Daoy (cell line): ENCODE measurements around the gene ANK2. TPM values are rescaled to one million over a fixed set of nuclear protein-coding genes. Genes with fewer than 3 reads are reported as not detected.
A peak's percentile ranks its signal among the peaks of the same experiment; 100 is the strongest.

Source experiments
- DNase-seq: peaks from one replicate; pipeline ENCODE4 v3.0.0-alpha.2; 2015; ENCODE audit warnings: low read depth
- total RNA-seq: library from RNA; depleted of rRNA; stranded (reverse); fragments of >200 nt; shearing (Covaris generic); gene quantifications from 2 replicates; pipeline ENCODE4 v1.2.3, GENCODE V29; 2014

Gene ANK2
- total RNA-seq, 1 experiment from 2014 or later, result 5.6 TPM

GRCh38 chr4:113288257-113288656, 238.8 kb downstream of the ANK2 start:
- no peak for DNase-seq

DNA sequence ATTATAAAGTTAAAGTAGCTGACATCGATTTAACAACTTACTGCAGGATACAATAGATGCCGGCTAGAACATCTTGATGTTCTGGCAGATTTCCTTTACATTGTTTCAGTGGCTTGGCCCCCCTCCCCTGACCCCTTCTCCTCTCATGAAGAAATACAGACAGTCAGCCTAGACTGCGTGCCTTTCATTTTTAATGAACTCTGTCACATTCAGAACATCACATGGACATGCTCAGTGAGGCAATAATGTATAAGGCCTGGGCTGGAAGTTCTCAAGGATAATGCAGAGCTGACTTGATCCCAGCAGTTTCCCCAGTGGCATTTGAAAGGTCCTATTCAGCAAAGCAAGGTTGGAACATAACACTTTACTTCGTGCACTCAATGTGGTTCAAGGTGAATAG, 239.2 kb downstream of the ANK2 start:
- DNase-seq, result no peak

DNA sequence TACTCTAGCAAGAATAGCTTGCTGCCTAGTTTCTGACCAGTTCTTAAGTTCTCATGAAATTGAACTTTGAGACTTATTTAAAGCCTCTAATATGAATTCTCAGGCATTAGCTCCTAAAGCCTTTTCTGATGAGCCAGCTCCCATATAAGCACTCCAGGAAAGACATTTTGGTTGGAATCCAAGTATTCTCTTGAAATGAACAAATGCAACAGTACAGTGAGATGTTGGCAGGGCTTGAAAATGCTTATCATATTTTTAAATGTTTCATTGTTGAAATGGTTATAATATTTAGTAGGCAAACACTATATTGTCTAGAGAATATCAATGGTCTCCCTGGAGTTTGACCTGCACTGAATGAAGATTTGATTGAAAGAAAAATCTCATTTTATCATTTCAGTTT, 240.3 kb downstream of the ANK2 start:
- no peak for DNase-seq

DNA sequence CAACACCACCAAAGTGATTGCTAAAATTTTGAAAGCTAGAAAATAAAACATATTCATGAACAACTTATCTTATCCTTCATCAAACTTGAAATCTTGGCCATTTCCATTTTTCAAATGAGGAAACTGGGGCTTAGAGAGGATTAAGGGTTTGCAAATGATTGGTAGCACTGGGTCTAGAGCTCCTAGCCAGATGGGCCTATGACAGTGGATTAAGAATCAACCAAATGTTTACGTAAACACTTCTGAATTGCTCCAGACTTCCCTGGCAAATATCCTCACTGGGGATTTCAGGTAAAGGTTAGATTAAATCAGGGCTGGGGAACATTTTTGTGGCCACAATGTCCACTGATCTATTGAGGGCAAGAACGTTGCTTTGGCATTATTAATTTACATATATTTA, 241.2 kb downstream of the ANK2 start:
- no peak for DNase-seq

DNA sequence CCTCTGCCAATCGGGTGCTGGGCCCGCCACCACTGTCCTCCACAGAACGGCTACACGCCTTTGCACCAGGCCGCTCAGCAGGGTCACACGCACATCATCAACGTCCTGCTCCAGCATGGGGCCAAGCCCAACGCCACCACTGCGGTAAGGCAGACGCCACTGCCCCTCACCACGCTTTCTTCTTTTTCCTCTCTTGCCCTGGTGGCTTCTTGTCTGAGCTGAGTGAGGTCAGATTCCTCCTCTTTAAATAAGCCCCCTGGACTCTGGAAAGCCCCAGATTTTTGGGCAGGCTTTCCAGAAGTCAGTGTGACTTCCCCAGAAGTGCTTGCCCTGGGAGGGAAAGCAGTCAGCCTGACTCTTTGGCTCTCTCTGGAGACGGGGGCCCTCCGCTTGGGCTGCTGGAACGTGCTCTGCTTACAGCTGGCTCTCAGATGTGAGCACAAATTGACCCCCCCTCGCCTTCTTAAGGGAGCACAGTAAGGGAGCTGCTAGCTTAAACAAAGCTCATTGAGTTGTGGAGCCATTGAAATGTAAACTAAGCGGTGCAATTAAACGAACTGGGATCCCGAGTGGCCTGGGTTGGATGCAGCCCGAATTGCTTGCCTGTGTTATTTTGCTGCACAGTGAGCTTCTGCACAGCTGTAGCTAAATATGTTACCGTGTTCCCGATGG, 243.1 kb downstream of the ANK2 start:
- DNase-seq, result no peak

GRCh38 chr4:113293043-113293560, 243.6 kb downstream of the ANK2 start:
- DNase-seq, result no peak

GRCh38 chr4:113293674-113294073, 244.2 kb downstream of the ANK2 start:
- no peak for DNase-seq

- DNase-seq, result no peak
Measured at GRCh38 chr4:113294908-113295307, 245.5 kb downstream of the ANK2 start.

GRCh38 chr4:113300471-113300928, 251.0 kb downstream of the ANK2 start:
- peak; percentile 69 for DNase-seq

DNA sequence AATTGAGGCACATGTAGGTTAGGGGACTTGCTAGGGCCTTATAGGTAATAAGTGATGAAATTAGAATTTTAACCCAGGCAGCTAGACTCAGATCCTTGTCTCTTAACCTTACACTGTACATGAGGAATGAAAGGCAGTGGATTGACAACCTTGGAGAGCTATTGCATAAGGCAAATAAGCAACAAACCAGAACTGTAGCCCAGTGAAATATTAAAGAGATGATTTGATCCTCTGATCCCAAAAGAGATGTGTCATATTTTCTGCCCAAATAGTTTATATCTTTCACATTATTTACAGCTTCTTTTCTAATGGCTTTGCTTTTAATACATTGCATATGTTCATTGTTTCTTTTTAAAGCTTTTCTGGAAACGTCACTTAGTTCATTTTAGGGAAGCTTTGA, 252.6 kb downstream of the ANK2 start:
- DNase-seq, result no peak

GRCh38 chr4:113303315-113303714, 253.9 kb downstream of the ANK2 start:
- no peak for DNase-seq

DNA sequence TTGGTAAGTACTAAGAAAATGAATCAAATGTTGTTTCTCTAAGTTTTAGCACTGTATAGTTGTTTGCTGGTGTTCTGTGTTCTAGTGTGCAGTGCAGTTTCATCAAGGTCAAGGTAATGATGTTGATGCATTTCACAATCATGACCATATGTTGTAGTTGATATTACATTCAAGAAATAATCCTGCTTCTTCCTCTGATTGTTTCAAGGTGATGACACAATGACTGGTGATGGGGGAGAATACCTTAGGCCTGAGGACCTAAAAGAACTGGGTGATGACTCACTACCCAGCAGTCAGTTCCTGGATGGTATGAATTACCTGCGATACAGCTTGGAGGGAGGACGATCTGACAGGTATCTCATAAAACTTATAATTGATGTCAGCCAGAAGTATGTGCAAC, 261.6 kb downstream of the ANK2 start:
- no peak for DNase-seq

DNA sequence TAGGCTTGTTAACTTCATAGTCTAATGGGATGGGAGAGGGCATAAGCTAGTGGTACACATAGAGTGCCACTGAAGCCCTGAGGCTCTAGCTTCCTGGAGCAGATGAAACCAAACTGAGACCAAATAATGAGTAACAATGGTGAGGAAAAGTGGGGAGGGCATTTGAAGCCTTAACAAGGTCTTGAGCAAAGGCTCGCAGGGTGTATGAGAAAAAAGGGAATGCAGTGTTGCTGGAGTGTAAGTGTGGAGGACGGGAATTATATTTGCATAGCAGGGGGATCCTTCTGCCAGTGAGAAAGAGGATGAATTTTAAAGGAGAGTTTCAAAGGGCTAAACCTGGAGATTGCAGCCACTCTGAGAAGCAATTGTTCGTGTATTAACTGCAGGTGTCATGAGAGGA, 263.1 kb downstream of the ANK2 start:
- DNase-seq, result no peak

GRCh38 chr4:113314426-113314825, 265.0 kb downstream of the ANK2 start:
- no peak for DNase-seq

DNA sequence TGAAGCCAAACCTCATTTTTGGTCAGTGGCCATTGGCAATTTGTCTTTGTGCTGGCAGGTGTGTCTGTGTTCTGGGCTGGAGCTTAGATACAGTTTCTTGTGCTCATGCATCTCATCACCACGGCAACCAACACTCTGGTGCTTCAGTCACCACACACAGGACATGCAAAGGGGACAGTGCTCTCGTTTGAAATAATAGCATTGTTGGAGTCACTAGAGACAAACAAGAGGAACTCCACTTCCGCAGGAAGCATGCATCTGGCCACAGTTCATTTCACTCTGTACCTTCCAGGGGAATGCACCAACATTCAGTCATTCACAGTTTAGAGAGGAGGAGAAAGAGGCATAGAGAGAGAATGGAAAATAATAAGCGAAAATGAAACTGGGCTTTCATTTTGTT, 267.4 kb downstream of the ANK2 start:
- DNase-seq, result no peak

DNA sequence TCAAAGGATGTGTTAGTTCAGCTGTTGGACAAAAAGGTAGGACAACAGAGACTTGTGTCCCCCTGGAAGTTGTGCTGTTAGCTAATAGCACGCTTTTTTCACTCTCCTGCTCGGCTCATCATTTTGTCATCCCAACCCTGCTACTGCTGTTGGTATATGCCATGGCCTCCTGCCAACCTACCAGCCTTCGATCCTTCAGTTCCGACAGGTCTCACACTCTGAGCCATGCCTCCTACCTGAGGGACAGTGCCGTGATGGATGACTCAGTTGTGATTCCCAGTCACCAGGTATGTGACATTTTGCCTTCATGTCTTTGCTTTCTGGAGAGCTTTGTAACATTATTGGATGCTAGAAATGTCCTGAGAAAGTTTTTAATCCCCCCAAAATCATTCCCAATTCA, 268.1 kb downstream of the ANK2 start:
- DNase-seq, result no peak

DNA sequence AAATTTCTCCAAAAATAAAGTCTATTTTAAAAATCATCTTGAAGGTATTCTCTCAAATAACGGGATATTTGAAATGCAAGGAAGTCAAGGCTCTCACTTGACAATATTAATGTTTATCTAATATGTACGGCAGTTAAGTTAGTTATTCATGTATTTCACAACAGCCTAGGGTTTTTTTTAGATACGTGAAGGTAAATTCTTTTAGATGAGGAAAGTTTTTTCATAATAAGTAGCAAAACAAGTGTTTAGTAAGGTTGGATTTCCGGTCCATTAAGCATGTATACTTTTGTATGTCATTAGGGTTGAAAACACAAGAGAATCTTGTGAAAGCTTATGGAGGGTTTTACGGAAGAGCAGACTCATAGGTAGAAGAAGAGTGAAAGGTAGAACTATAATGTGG, 273.3 kb downstream of the ANK2 start:
- DNase-seq, result no peak

GRCh38 chr4:113325876-113326615, 276.6 kb downstream of the ANK2 start:
- DNase-seq, result no peak

GRCh38 chr4:113327494-113327893, 278.0 kb downstream of the ANK2 start:
- DNase-seq, result no peak

DNA sequence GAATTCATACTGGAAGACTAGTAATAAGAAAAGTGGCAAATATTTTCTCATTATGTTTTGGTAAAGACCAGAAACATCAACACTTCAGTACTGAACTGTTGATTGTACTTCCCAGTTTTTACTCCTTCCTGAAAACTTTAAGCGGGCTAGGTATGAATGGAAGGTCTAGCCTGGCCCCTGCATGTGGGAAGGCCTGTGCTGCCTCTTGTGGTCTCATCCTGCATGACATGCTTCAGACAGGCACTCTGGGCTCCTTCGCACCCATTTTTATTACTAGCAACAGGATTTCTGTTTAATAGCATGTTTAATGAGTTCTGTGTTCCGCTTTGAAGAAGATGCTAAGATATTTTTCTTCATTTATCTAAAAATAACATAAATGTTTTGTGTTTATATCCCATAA, 279.1 kb downstream of the ANK2 start:
- peak; percentile 17 for DNase-seq

DNA sequence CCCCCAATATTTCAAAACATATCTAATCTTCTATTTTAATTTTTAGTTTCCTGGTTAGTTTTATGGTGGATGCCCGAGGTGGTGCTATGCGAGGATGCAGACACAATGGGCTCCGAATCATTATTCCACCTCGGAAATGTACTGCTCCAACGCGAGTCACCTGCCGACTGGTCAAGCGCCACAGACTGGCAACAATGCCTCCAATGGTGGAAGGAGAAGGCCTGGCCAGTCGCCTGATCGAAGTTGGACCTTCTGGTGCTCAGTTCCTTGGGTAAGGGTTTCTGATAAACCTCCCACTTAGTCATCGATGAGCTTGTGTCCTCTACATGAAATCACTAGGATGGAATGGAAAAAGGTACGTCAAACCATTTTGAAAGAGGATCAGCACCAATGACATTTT, 280.7 kb downstream of the ANK2 start:
- no peak for DNase-seq

GRCh38 chr4:113331811-113332210, 282.4 kb downstream of the ANK2 start:
- DNase-seq, result no peak

DNA sequence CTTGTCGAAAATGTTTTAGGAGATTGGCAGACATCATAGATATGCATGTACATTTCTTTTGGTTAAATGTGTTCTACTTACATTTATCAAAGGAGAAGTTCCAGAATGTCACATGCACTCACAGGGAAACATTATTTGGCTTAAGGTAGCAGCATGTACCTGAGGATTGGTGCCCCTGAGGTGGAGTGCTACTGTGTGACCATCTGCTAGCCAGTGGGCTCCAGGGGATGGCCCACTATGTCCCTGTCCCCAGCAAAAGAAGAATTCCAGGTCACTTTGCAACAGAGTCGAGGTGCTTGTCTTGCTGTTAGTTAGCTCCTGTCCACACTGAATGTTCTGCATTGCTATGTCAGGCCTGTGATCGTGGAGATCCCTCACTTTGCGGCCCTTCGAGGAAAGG, 283.2 kb downstream of the ANK2 start:
- no peak for DNase-seq
